B cell (primary cell): ENCODE data around the gene GRK5. TPM values are rescaled to one million over a fixed set of nuclear protein-coding genes. Genes with fewer than 3 reads are reported as not detected.

Source experiments
- ATAC-seq: fragments of 200-7000 bp; cut with Tn5 transposase; one replicate; pipeline ENCODE4 v1.10.0; 2021; ENCODE audit warnings: low read depth, mild to moderate bottlenecking, moderate number of reproducible peaks, moderate library complexity
- CTCF ChIA-PET: fragments of 350-600 bp; sonication (Branson Sonifier 250); formaldehyde crosslinking; loops from one replicate; lab custom pipeline; 2021; ENCODE audit warnings: antibody characterized with exemption, inconsistent platforms; lab: Charles Lee
- POLR2A ChIA-PET: fragments of 350-600 bp; sonication (Branson Sonifier 250); formaldehyde crosslinking; loops from one replicate; lab custom pipeline; 2021; ENCODE audit warnings: antibody characterized with exemption; lab: Charles Lee
- DNase-seq: peaks from one replicate; pipeline ENCODE4 v3.0.0; 2013
- H2AFZ ChIP-seq: 2 replicates; pipeline ENCODE4 v1.6.1; 2012; ENCODE audit warnings: mild to moderate bottlenecking, low read depth, low read length; ENCODE audit not compliant: insufficient read depth, poor library complexity, severe bottlenecking
- H3K27ac ChIP-seq, 2 donors: 1 replicate in 1 of 2; 2 replicates in 1 of 2; pipeline ENCODE4 v1.5.1; 2012 to 2013; ENCODE audit warnings: low read length in 2 of 2, mild to moderate bottlenecking in 2 of 2, moderate library complexity in 1 of 2
- H3K27me3 ChIP-seq, 4 experiments: fragments of 200-600 bp in 1 of 4; sonication (generic) in 1 of 4; replicated peaks in 1 of 4; 1 replicate in 2 of 4; 2 replicates in 2 of 4; pipeline versions ENCODE4 v1.6.1 to v1.7.0; 2013 to 2016; ENCODE audit warnings: low read length in 3 of 4, mild to moderate bottlenecking in 2 of 4, mixed read lengths in 1 of 4, moderate library complexity in 1 of 4; ENCODE audit not compliant: insufficient read depth in 4 of 4, control insufficient read depth in 3 of 4; ENCODE audit errors: control extremely low read depth in 1 of 4
- H3K36me3 ChIP-seq, 2 experiments: replicated peaks in 1 of 2; 1 replicate in 1 of 2; 2 replicates in 1 of 2; pipeline versions ENCODE4 v1.6.1 to v1.7.1; 2013; ENCODE audit warnings: low read length in 1 of 2; ENCODE audit not compliant: insufficient read depth in 2 of 2, control insufficient read depth in 1 of 2; ENCODE audit errors: control extremely low read depth in 1 of 2, extremely low read depth in 1 of 2
- H3K4me1 ChIP-seq, 2 donors: fragments of 200-600 bp in 1 of 2; sonication (generic) in 1 of 2; 1 replicate in 1 of 2; 2 replicates in 1 of 2; pipeline versions ENCODE4 v1.5.1 to v1.6.1; 2013 to 2017; ENCODE audit warnings: low read length in 2 of 2; ENCODE audit not compliant: control insufficient read depth in 2 of 2, insufficient read depth in 2 of 2
- H3K4me2 ChIP-seq: replicated peaks from 2 replicates; pipeline ENCODE3; 2012; ENCODE audit warnings: mild to moderate bottlenecking, low read depth, low read length; ENCODE audit not compliant: poor library complexity, severe bottlenecking
- H3K4me3 ChIP-seq, 5 experiments: fragments of 200-600 bp in 1 of 5; sonication (generic) in 1 of 5; 1 replicate in 3 of 5; 2 replicates in 2 of 5; pipeline versions ENCODE4 v1.5.1 to v1.7.0; 2011 to 2016; ENCODE audit warnings: low read length in 4 of 5, mild to moderate bottlenecking in 4 of 5, low read depth in 2 of 5, control low read depth in 1 of 5, moderate library complexity in 1 of 5; ENCODE audit not compliant: insufficient read depth in 1 of 5; ENCODE audit errors: control extremely low read depth in 1 of 5, extremely low read depth in 1 of 5
- H3K79me2 ChIP-seq: fragments of 200-600 bp; sonication (generic); one replicate; pipeline ENCODE4 v1.6.0; 2016; ENCODE audit warnings: low read length; ENCODE audit not compliant: control insufficient read depth, insufficient read depth
- H3K9ac ChIP-seq: fragments of 200-600 bp; sonication (generic); 2 replicates; pipeline ENCODE4 v1.6.1; 2017; ENCODE audit warnings: mild to moderate bottlenecking, low read length, moderate library complexity
- H3K9me3 ChIP-seq, 3 donors: one replicate each; pipeline versions ENCODE4 v1.6.1 to v1.7.1; 2013; ENCODE audit warnings: low read length in 2 of 3; ENCODE audit not compliant: control insufficient read depth in 2 of 3, insufficient read depth in 1 of 3; ENCODE audit errors: control extremely low read depth in 1 of 3
- H4K20me1 ChIP-seq: 2 replicates; pipeline ENCODE4 v1.6.0; 2012; ENCODE audit warnings: mild to moderate bottlenecking, low read length; ENCODE audit not compliant: insufficient read depth, control insufficient read depth, poor library complexity, severe bottlenecking
- H3K27ac Mint-ChIP-seq: one replicate; pipeline ENCODE4 v1.8.0; 2021; ENCODE audit warnings: mixed read lengths
- H3K27me3 Mint-ChIP-seq: one replicate; pipeline ENCODE4 v1.8.0; 2021; ENCODE audit warnings: mixed read lengths
- H3K4me1 Mint-ChIP-seq: one replicate; pipeline ENCODE4 v1.8.0; 2021; ENCODE audit warnings: mixed read lengths
- H3K4me3 Mint-ChIP-seq: one replicate; pipeline ENCODE4 v1.8.0; 2021; ENCODE audit warnings: mixed read lengths
- H3K9me3 Mint-ChIP-seq: one replicate; pipeline ENCODE4 v1.8.0; 2022; ENCODE audit warnings: mixed read lengths; ENCODE audit not compliant: insufficient read depth
- EZH2 ChIP-seq: IDR thresholded peaks from 2 replicates; pipeline ENCODE4 v1.6.1; 2012; ENCODE audit warnings: borderline replicate concordance, low read depth, mild to moderate bottlenecking, moderate library complexity, low read length; ENCODE audit not compliant: insufficient read depth, poor library complexity, severe bottlenecking
- WGBS: methylation state at CpG from one replicate; pipeline ENCODE4 v1.1.5; 2013; ENCODE audit warnings: missing lambda C conversion rate; ENCODE audit not compliant: insufficient coverage; 5-methylcytosine and 5-hydroxymethylcytosine counted together
- intact Hi-C: fragments of 100-400 bp; cut with micrococcal nuclease; formaldehyde crosslinking; loops from one replicate; pipeline ENCODE4 v1.10.0; 2022
- polyA plus RNA-seq: library from polyadenylated mRNA; depleted of rRNA; stranded (reverse); fragments of >200 nt; gene quantifications from 2 replicates; pipeline ENCODE4 v1.2.3, GENCODE V29; 2012
- total RNA-seq, 2 donors: library from RNA; stranded (reverse); fragments of 120-200 nt in 1 of 2; gene quantifications; 1 replicate in 1 of 2; 2 replicates in 1 of 2; pipeline versions ENCODE4 v1.2.3 to v1.2.4, GENCODE V29; 2013 to 2022
- TF ChIP-seq, protein P1 (sequence below): fragments of 200-600 bp; IDR thresholded peaks from one replicate; pipeline ENCODE4 v1.8.0; 2022; ENCODE audit warnings: antibody characterized with exemption, mild to moderate bottlenecking

Gene GRK5
- total and polyA plus RNA-seq, 2 donors (not counting 1 experiment from before 2014, with no cell fraction given) = 21.9 to 54.8 TPM

DNA sequence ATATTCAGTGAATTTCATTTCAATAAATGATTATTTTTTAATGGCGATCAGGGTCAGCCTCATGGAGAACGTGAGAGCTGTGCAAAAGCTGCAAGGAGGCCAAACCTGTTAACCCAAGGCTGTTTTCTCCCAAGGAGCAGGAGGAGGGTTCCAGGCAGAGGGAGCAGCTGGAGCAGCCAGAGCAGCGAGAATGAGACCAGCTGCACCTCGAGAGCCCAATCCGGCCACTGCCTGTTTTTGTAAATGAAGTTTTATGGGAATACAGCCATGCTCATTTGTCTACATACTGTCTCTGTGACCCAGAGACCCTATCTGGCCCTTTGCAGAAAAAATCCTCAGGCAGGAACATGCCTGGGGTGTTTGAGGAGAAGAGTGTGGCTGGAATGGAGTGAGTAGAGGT lies 104.9 kb downstream of the GRK5 start:
- Mint-ChIP-seq H3K27ac (peak overlapping the region; percentile 88), H3K4me1 (peaks cover 90% of the 10 kb centered on the region), H3K9me3 (no peaks in the 10 kb centered on the region), H3K4me3 (peak overlapping the region; percentile 53), H3K27me3 (no peaks in the 10 kb centered on the region)
- 100% methylated on average over 4 of the region's 5 CpGs for WGBS
- intact Hi-C loops = no loop called here
- Histone ChIP-seq H3K9me3 (peaks cover 0 to 3% (median 0%) of the 10 kb centered on the region in 3 donors), H2AFZ (no peak overlapping the region), H3K36me3 (no peaks in the 10 kb centered on the region), H3K4me3 (no peak overlapping the region), H4K20me1 (peaks cover 46% of the 10 kb centered on the region), H3K4me2 (peak overlapping the region; percentile 55), H3K27ac (peak overlapping the region in 1 of 2 donors; percentile 55), H3K9ac (no peak overlapping the region), H3K27me3 (no peaks in the 10 kb centered on the region), H3K4me1 (peaks cover 81 to 92% of the 10 kb centered on the region in 2 donors), H3K79me2 (peaks cover 99% of the 10 kb centered on the region)
- ATAC-seq (no peak), DNase-seq (no peak)
- TF ChIP-seq, protein P1, sequence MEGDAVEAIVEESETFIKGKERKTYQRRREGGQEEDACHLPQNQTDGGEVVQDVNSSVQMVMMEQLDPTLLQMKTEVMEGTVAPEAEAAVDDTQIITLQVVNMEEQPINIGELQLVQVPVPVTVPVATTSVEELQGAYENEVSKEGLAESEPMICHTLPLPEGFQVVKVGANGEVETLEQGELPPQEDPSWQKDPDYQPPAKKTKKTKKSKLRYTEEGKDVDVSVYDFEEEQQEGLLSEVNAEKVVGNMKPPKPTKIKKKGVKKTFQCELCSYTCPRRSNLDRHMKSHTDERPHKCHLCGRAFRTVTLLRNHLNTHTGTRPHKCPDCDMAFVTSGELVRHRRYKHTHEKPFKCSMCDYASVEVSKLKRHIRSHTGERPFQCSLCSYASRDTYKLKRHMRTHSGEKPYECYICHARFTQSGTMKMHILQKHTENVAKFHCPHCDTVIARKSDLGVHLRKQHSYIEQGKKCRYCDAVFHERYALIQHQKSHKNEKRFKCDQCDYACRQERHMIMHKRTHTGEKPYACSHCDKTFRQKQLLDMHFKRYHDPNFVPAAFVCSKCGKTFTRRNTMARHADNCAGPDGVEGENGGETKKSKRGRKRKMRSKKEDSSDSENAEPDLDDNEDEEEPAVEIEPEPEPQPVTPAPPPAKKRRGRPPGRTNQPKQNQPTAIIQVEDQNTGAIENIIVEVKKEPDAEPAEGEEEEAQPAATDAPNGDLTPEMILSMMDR = no peak
- TF ChIP-seq EZH2 = no peak
- ChIA-PET CTCF (interaction anchor here (0.7 to 1.7 kb wide), 5 partner anchors 10 to 233 kb away, joined by 3 to 5 read pairs (median 5); partner anchors contain the start of gene GRK5), POLR2A (interaction anchor here (0.7 kb wide), 1 partner anchor 29 kb away, joined by 6 read pairs; no protein-coding TSS in a partner anchor)

DNA sequence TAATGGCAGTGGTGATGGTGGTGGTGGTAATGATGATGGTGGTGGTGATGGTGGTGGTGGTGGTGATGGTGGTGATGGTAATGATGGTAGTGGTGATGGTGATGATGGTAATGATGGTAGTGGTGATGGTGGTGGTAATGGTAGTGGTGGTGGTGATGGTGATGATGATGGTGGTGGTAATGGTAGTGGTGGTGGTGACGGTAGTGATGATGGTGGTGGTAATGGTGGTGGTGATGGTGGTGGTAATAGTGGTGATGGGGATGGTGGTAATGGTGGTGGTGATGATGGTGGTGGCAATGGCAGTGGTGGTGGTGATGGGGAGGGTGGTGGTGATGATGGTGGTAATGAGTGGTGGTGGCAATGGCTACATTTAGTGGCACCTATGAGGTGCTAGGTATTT lies 105.7 kb downstream of the GRK5 start:
- Histone ChIP-seq H2AFZ (no peak overlapping the region), H3K4me2 (peak overlapping the region; percentile 55), H3K27ac (peak overlapping the region; percentile 42 to 55), H4K20me1 (peaks cover 50% of the 10 kb centered on the region), H3K9me3 (peaks cover 0 to 3% (median 0%) of the 10 kb centered on the region in 3 donors), H3K36me3 (no peaks in the 10 kb centered on the region), H3K4me1 (peaks cover 76 to 86% of the 10 kb centered on the region in 2 donors), H3K79me2 (peaks cover 99% of the 10 kb centered on the region), H3K4me3 (peak overlapping the region in 1 of 5 experiments; percentile 12), H3K27me3 (no peaks in the 10 kb centered on the region), H3K9ac (peak overlapping the region; percentile 11)
- Mint-ChIP-seq H3K9me3 (no peaks in the 10 kb centered on the region), H3K27ac (peak overlapping the region; percentile 88), H3K4me3 (peak overlapping the region; percentile 59), H3K27me3 (no peaks in the 10 kb centered on the region), H3K4me1 (peaks cover 89% of the 10 kb centered on the region)
- no peak for DNase-seq
- TF ChIP-seq EZH2 = no peak
- TF ChIP-seq, protein P1 = no peak
- no peak for ATAC-seq
- ChIA-PET POLR2A (no interaction called here), CTCF (interaction anchor here (0.6 to 2.5 kb wide), 4 partner anchors 9 to 204 kb away, joined by 3 to 11 read pairs (median 4); partner anchors contain the start of gene GRK5)
- intact Hi-C loops = no loop called here
- WGBS = 0% methylated on average over 1 of the region's 1 CpG
